Neural cell (in vitro differentiated cells): ENCODE results near the gene SLC6A11.

ENCODE experiments used
- EP300 ChIP-seq: fragments of 450-650 bp; conservative IDR thresholded peaks from 2 replicates; pipeline ENCODE4 v1.6.1; 2014; ENCODE audit warnings: antibody characterized with exemption, mild to moderate bottlenecking, moderate library complexity; ENCODE audit not compliant: poor library complexity, severe bottlenecking
- POLR2AphosphoS5 ChIP-seq: IDR thresholded peaks from 2 replicates; pipeline ENCODE4 v1.6.1; 2012
- TF ChIP-seq, protein P1 (sequence below): fragments of 450-650 bp; IDR thresholded peaks from 2 replicates; pipeline ENCODE4 v1.5.1; 2014; ENCODE audit warnings: antibody characterized with exemption, mild to moderate bottlenecking, moderate library complexity; ENCODE audit not compliant: poor library complexity, severe bottlenecking

DNA sequence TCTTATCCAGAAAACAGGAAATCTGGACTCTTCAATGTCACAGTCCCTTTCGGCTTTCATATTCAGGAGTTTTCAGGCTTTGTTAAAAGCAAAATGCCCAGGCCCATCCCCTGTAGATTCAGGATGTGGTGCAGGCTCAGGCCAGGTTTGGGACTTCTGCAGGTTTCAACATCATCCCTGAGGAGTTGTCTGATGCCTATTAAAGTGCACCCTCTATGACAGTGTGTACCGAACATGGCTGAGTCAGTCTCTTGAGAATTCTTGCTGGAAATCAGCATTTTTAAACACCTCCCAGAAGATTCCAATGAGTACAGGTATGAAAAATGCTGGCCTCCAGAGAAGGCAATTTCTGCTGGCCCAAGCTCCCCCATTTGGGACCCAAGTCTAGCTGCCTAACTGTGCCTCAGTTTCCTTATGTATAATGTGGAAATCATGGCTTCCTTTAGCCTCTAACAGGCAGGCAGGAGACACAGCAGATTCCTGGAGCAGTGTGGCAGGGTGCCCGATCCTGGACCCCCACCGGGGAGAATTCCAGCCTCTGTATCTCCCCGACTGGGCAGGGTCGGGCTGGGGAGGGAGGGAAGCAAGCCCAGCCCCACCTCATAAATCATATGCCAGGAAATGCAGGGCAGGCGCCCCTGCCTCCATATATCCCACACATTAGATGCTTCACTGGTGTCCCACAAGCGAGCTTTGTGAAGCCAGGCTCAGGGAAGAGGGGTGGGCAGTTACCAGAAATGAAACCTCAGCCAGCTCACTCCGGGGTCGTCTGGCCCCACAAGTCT lies 44.4 kb upstream of the SLC6A11 start:
- TF ChIP-seq, protein P1, sequence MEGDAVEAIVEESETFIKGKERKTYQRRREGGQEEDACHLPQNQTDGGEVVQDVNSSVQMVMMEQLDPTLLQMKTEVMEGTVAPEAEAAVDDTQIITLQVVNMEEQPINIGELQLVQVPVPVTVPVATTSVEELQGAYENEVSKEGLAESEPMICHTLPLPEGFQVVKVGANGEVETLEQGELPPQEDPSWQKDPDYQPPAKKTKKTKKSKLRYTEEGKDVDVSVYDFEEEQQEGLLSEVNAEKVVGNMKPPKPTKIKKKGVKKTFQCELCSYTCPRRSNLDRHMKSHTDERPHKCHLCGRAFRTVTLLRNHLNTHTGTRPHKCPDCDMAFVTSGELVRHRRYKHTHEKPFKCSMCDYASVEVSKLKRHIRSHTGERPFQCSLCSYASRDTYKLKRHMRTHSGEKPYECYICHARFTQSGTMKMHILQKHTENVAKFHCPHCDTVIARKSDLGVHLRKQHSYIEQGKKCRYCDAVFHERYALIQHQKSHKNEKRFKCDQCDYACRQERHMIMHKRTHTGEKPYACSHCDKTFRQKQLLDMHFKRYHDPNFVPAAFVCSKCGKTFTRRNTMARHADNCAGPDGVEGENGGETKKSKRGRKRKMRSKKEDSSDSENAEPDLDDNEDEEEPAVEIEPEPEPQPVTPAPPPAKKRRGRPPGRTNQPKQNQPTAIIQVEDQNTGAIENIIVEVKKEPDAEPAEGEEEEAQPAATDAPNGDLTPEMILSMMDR: no peak
- TF ChIP-seq EP300 (no peak), POLR2AphosphoS5 (no peak)
